RWPE1 (cell line): ENCODE results near the gene NFIB.

Source experiments
- CTCF ChIA-PET: fragments of 350-600 bp; sonication (Branson Sonifier 250); formaldehyde crosslinking; extraction: SDS; loops from one replicate; lab custom pipeline; 2021; lab: Yijun Ruan, JAX
- POLR2A ChIA-PET: fragments of 400-600 bp; formaldehyde crosslinking; extraction: SDS; loops from one replicate; lab custom pipeline; 2020; ENCODE audit warnings: antibody characterized with exemption; ENCODE audit not compliant: low non-redundant PET; lab: Yijun Ruan, JAX
- DNase-seq: peaks from one replicate; pipeline ENCODE4 v3.0.0; 2012; ENCODE audit warnings: low spot score
- H3K27ac ChIP-seq: fragments of 450-650 bp; 2 replicates; pipeline ENCODE4 v1.5.1; 2017
- CTCF ChIP-seq: fragments of 450-650 bp; conservative IDR thresholded peaks from 2 replicates; pipeline ENCODE4 v1.5.1; 2017; ENCODE audit warnings: low read depth, mild to moderate bottlenecking

Gene NFIB

GRCh38 chr9:14303100-14303499 lies 10.8 kb downstream of the NFIB start:
- CTCF ChIA-PET: no interaction called here
- DNase-seq: no peak
- TF ChIP-seq CTCF: no peak
- POLR2A ChIA-PET: no interaction called here
- H3K27ac ChIP-seq: no peak overlapping the region

GRCh38 chr9:14302405-14302804 lies 11.5 kb downstream of the NFIB start:
- DNase-seq: no peak
- H3K27ac ChIP-seq: no peak overlapping the region
- no peak for TF ChIP-seq CTCF
- ChIA-PET CTCF (no interaction called here), POLR2A (no interaction called here)

GRCh38 chr9:14301583-14302021 lies 12.3 kb downstream of the NFIB start:
- no peak for DNase-seq
- no peak overlapping the region for H3K27ac ChIP-seq
- POLR2A ChIA-PET: no interaction called here
- CTCF ChIA-PET: interaction anchor here (0.7 kb wide), 1 partner anchor 181 kb away, joined by 3 read pairs; no protein-coding TSS in a partner anchor
- no peak for TF ChIP-seq CTCF

GRCh38 chr9:14301006-14301405 lies 12.9 kb downstream of the NFIB start:
- CTCF ChIA-PET: no interaction called here
- DNase-seq: no peak
- POLR2A ChIA-PET: no interaction called here
- no peak for TF ChIP-seq CTCF
- no peak overlapping the region for H3K27ac ChIP-seq

GRCh38 chr9:14300588-14300987 lies 13.4 kb downstream of the NFIB start:
- ChIA-PET CTCF (no interaction called here), POLR2A (no interaction called here)
- TF ChIP-seq CTCF: no peak

GRCh38 chr9:14300040-14300439 lies 13.9 kb downstream of the NFIB start:
- ChIA-PET CTCF (no interaction called here), POLR2A (no interaction called here)
- H3K27ac ChIP-seq: no peak overlapping the region
- TF ChIP-seq CTCF: no peak
- no peak for DNase-seq

More at GRCh38 chr9:14300588-14300987, 13.4 kb downstream of the NFIB start:
- no peak overlapping the region for H3K27ac ChIP-seq
- no peak for DNase-seq
